Common myeloid progenitor, CD34-positive (primary cell): Measurements from ENCODE around the gene VPS35.
"Not testable (repeated sequence)": the region's sequence is repeated elsewhere in the genome, so short reads cannot be mapped to it uniquely, and the experiment has no call there.

ENCODE experiments used
- CTCF ChIA-PET: fragments of 350-600 bp; sonication (Branson Sonifier 250); formaldehyde crosslinking; loops from one replicate; lab custom pipeline; 2021; ENCODE audit warnings: antibody characterized with exemption; lab: Charles Lee
- POLR2A ChIA-PET: fragments of 350-600 bp; sonication (Branson Sonifier 250); formaldehyde crosslinking; loops from one replicate; lab custom pipeline; 2021; ENCODE audit warnings: antibody characterized with exemption; lab: Charles Lee
- DNase-seq, 3 donors: peaks; one replicate each; pipeline versions ENCODE4 v3.0.0 to v3.0.0-alpha.2; 2013
- H3K27ac ChIP-seq, 2 experiments: 1 replicate in 1 of 2; 2 replicates in 1 of 2; pipeline ENCODE4 v1.7.0; 2013; ENCODE audit warnings: inconsistent platforms in 2 of 2, low read length in 2 of 2, mild to moderate bottlenecking in 2 of 2, low read depth in 1 of 2, moderate library complexity in 1 of 2; ENCODE audit not compliant: severe bottlenecking in 2 of 2, insufficient read depth in 1 of 2, poor library complexity in 1 of 2
- H3K27me3 ChIP-seq, 5 experiments: replicated peaks in 2 of 5; 1 replicate in 3 of 5; 2 replicates in 2 of 5; pipeline versions ENCODE4 v1.6.1 to v1.7.0; 2013; ENCODE audit warnings: low read length in 4 of 5, mild to moderate bottlenecking in 2 of 5, moderate library complexity in 2 of 5, inconsistent platforms in 1 of 5; ENCODE audit not compliant: insufficient read depth in 5 of 5, control insufficient read depth in 4 of 5
- H3K36me3 ChIP-seq, 4 experiments: 1 replicate in 2 of 4; 2 replicates in 2 of 4; pipeline versions ENCODE4 v1.6.1 to v1.7.0; 2013; ENCODE audit warnings: low read length in 3 of 4, control low read depth in 1 of 4, mild to moderate bottlenecking in 1 of 4; ENCODE audit not compliant: control insufficient read depth in 4 of 4, insufficient read depth in 4 of 4
- H3K4me1 ChIP-seq, 4 experiments: 1 replicate in 3 of 4; 2 replicates in 1 of 4; pipeline versions ENCODE4 v1.6.1 to v1.7.1; 2013; ENCODE audit warnings: low read length in 3 of 4, mild to moderate bottlenecking in 3 of 4, control low read depth in 1 of 4, inconsistent platforms in 1 of 4, moderate library complexity in 1 of 4; ENCODE audit not compliant: control insufficient read depth in 4 of 4, insufficient read depth in 4 of 4; ENCODE audit errors: control extremely low read depth in 1 of 4
- H3K4me3 ChIP-seq, 7 experiments: 1 replicate in 4 of 7; 2 replicates in 3 of 7; pipeline versions ENCODE4 v1.5.1 to v1.7.0; 2013; ENCODE audit warnings: mild to moderate bottlenecking in 7 of 7, low read length in 6 of 7, moderate library complexity in 6 of 7, inconsistent platforms in 2 of 7, low read depth in 2 of 7, control low read depth in 1 of 7; ENCODE audit not compliant: insufficient read depth in 4 of 7, control insufficient read depth in 1 of 7; ENCODE audit errors: extremely low read depth in 1 of 7
- H3K9me3 ChIP-seq, 5 experiments: 1 replicate in 4 of 5; 2 replicates in 1 of 5; pipeline versions ENCODE4 v1.6.1 to v1.7.1; 2013; ENCODE audit warnings: low read length in 4 of 5, mild to moderate bottlenecking in 2 of 5, inconsistent platforms in 1 of 5, low read depth in 1 of 5, moderate library complexity in 1 of 5; ENCODE audit not compliant: control insufficient read depth in 4 of 5, insufficient read depth in 2 of 5; ENCODE audit errors: control extremely low read depth in 1 of 5
- WGBS: methylation state at CpG from one replicate; pipeline ENCODE4 v1.1.5; 2013; ENCODE audit not compliant: insufficient coverage; 5-methylcytosine and 5-hydroxymethylcytosine counted together

VPS35 gene

DNA sequence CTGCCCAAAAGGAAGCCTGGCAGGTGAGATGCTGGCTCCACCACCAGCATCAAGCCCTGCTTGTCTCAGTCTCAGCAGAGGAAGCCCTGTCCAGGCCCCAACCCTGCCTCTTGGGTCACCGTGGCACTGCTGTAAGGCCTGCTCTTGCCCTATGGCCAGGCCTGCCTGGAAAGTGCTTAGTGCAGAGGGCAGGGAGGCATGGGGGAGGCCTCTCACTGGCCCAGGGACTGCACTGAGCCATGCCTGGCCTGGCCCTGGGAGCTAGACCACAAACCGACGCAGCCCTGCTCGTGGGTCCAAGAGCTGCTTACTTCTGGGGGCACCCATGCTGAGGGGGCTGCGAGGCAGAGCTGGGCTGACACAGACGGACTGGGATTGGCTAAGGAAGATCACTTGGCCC is 64.1 kb downstream of the VPS35 start:
- H3K36me3 ChIP-seq, POLR2A ChIA-PET, DNase-seq, H3K9me3 ChIP-seq, CTCF ChIA-PET, H3K27ac ChIP-seq, H3K27me3 ChIP-seq, H3K4me3 ChIP-seq: not testable (repeated sequence)
- peaks cover 8 to 21% (median 13%) of the 10 kb centered on the region in 4 experiments for H3K4me1 ChIP-seq
- WGBS = no CpG with 5 or more reads among the region's 6 CpGs

- H3K4me3 ChIP-seq, H3K27ac ChIP-seq, H3K27me3 ChIP-seq, H3K9me3 ChIP-seq, H3K36me3 ChIP-seq, POLR2A ChIA-PET, DNase-seq, CTCF ChIA-PET: not testable (repeated sequence)
- peaks cover 8 to 15% (median 13%) of the 10 kb centered on the region in 4 experiments for H3K4me1 ChIP-seq
- WGBS = no CpG with 5 or more reads among the region's 6 CpGs
Measured at GRCh38 chr16:46623707-46624106, 65.3 kb downstream of the VPS35 start.

DNA sequence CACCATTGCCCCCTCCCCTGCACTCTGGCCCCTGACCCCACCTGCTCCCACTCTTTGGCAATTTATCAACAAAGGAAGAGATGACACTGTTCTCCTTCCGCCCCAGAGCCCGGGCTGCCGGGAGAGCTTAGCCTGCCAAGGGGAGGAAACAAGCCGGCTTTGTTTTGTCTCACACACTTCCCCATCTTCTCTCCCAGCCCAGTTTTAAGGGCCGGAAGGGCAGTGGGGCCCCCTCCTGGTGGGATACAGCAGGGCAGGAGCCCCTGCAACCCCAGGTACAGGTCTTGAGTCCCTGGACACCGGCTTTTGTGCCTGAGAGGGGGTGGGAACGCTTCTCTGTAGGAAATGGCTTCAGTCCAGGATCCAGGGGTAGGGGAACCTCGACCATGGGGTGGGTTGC is 65.7 kb downstream of the VPS35 start:
- H3K27me3 ChIP-seq, POLR2A ChIA-PET, H3K36me3 ChIP-seq, H3K27ac ChIP-seq, CTCF ChIA-PET, H3K4me3 ChIP-seq, H3K9me3 ChIP-seq, DNase-seq: not testable (repeated sequence)
- no CpG with 5 or more reads among the region's 8 CpGs for WGBS
- peaks cover 8 to 15% (median 13%) of the 10 kb centered on the region in 4 experiments for H3K4me1 ChIP-seq

DNA sequence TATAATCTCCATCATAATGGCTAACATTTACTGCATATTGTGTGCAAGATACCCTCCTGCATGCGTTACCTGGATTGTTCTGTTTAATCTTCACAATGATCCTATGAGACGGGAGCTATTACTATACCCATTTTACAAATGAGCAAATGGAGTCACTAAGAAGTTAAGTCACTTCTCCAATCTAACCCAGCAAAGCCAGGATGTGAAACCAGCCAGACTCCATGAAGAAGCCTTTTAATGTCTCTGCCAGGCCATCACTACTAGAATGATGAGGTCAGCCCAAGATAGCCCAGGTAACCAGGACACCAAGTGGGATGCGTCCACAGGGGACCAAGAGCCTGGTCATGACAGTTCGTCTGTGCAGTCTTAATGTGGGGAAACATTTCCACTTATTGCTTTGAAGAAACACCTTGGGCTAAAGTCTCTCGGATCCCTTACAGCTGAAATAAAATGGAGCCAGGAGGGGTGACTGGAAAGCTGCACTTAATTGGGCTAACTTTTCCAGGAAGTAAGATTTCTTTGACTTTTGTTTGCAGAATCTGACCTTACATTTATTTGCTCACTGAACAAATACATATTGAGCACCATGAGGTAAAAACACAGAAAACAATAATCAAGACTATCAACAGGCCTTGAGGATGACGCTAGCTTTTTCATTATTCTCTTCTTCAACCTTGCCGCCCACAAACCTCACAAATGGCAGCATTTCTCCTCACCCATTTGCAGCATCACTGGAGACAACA is 66.9 kb downstream of the VPS35 start:
- peaks cover 8 to 15% (median 13%) of the 10 kb centered on the region in 4 experiments for H3K4me1 ChIP-seq
- DNase-seq = peak in 1 of 3 donors; percentile 14
- ChIA-PET POLR2A (no interaction called here), CTCF (no interaction called here)
- H3K27me3 ChIP-seq = no peaks in the 10 kb centered on the region
- H3K27ac ChIP-seq = peak overlapping the region in 1 of 2 experiments; percentile 80
- H3K9me3 ChIP-seq = no peaks in the 10 kb centered on the region
- peak overlapping the region in 1 of 7 experiments; percentile 95 for H3K4me3 ChIP-seq
- WGBS = 96% methylated on average over 6 of the region's 7 CpGs
- H3K36me3 ChIP-seq = peaks cover 0 to 16% (median 4%) of the 10 kb centered on the region in 4 experiments

GRCh38 chr16:46621006-46621933 is 67.7 kb downstream of the VPS35 start, which contains the start of gene SHCBP1:
SHCBP1 (minus strand) TSS chr16:46621379; CDS start chr16:46621359, 20 bp downstream.
- POLR2A ChIA-PET = no interaction called here
- peak within 1 kb of the TSS in 1 of 2 experiments; percentile 80 for H3K27ac ChIP-seq

DNA sequence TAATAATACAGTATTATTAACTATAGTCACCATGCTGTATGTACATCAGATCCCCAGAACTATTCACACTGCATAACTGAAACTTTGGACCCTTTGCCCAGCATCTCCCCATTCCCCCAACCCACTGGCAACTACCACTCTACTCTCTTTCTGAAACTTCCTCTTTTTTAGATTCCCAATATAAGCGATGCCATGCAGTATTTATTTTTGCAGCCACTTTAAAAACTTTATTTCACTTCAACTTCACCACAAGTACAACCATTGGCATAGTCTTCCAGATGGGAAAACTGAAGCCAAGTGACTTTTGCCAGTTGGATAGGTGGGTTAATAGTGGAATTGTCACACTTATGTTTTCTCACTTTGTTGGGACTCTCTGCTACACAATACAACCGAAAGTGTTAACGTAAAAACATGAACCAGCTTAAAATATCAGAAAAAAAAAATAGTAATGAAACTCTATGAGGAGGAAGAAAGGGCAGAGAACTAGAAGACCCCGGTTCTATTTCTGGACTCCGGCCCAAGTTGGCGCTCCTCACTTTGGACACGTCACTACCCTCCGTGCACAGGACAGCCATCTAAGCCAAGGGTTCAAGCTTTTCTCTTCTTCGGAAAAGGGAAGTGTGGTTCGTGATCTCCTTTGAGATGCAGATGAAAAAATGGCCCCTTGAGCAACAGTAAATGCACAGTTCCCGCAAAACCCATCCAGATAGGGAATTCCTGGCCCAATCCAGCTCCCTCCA is 68.5 kb downstream of the VPS35 start:
- H3K9me3 ChIP-seq = no peaks in the 10 kb centered on the region
- H3K36me3 ChIP-seq = peaks cover 5 to 31% (median 15%) of the 10 kb centered on the region in 4 experiments
- peaks cover 8 to 15% (median 13%) of the 10 kb centered on the region in 4 experiments for H3K4me1 ChIP-seq
- POLR2A ChIA-PET = no interaction called here
- peak overlapping the region in 1 of 2 experiments; percentile 80 for H3K27ac ChIP-seq
- CTCF ChIA-PET = no interaction called here
- no peaks in the 10 kb centered on the region for H3K27me3 ChIP-seq
- H3K4me3 ChIP-seq = peak overlapping the region; percentile 81 to 99 (median 94)
- 0% methylated on average over 3 of the region's 11 CpGs for WGBS
- peak; percentile 14 to 61 (median 49) for DNase-seq

More at GRCh38 chr16:46621006-46621933, 67.7 kb downstream of the VPS35 start, which contains the start of gene SHCBP1:
- peak; percentile 80 to 85 (median 80) for DNase-seq
- WGBS = 0% methylated on average over 41 of the region's 52 CpGs
- peaks cover 8 to 15% (median 13%) of the 10 kb centered on the region in 4 experiments for H3K4me1 ChIP-seq
- CTCF ChIA-PET = no interaction called here
- peak within 1 kb of the TSS; percentile 81 to 99 (median 94) for H3K4me3 ChIP-seq
- H3K9me3 ChIP-seq = no peaks in the 10 kb centered on the region
- peaks cover 2 to 24% (median 9%) of the 10 kb centered on the region in 4 experiments for H3K36me3 ChIP-seq
- no peaks in the 10 kb centered on the region for H3K27me3 ChIP-seq
